ENCODE measurements around the gene IMMP2L. TPM values are rescaled to one million over a fixed set of nuclear protein-coding genes. Genes with fewer than 3 reads are reported as not detected.
A peak's percentile ranks its signal among the peaks of the same experiment; 100 is the strongest.

Gene IMMP2L
- total and polyA plus RNA-seq, 4 donors = 9.2 to 34.7 (median 11.1) TPM

GRCh38 chr7:111400088-111400487, 162.2 kb downstream of the IMMP2L start:
- no peak for DNase-seq

GRCh38 chr7:111394891-111395290, 167.4 kb downstream of the IMMP2L start:
- Histone ChIP-seq H3K4me3 (no peak overlapping the region), H3K27me3 (ENCODE audit: control insufficient read depth in 3 of 3, insufficient read depth in 3 of 3, low read length in 2 of 3) (no peaks in the 10 kb centered on the region), H3K4me1 (ENCODE audit: control insufficient read depth in 5 of 5, insufficient read depth in 5 of 5, low read length in 5 of 5) (peaks cover 0 to 12% (median 4%) of the 10 kb centered on the region in 5 donors), H3K27ac (ENCODE audit: low read depth in 1 of 2, low read length in 1 of 2) (no peak overlapping the region), H3K36me3 (ENCODE audit: control insufficient read depth in 4 of 4, insufficient read depth in 4 of 4, low read length in 4 of 4) (peaks cover 0 to 2% (median 0%) of the 10 kb centered on the region in 4 donors), H3K9ac (ENCODE audit: insufficient read depth in 1 of 2, low read length in 2 of 2) (no peak overlapping the region), H3K9me3 (ENCODE audit: control insufficient read depth in 4 of 4, insufficient read depth in 3 of 4, low read length in 3 of 4) (peaks cover 0 to 2% (median 0%) of the 10 kb centered on the region in 4 donors)
- ATAC-seq (ENCODE audit: insufficient read depth, low FRiP score) = no peak
- 94 to 98% methylated on average over 4 of the region's 4 CpGs for WGBS, 2 donors
- TF ChIP-seq CTCF (IDR thresholded peaks at IDR 0.05; ENCODE audit: control extremely low read depth, extremely low read depth) = no peak
- DNase-seq = no peak

More at GRCh38 chr7:111400088-111400487, 162.2 kb downstream of the IMMP2L start:
- Histone ChIP-seq H3K4me3 (no peak overlapping the region), H3K4me1 (ENCODE audit: control insufficient read depth in 5 of 5, insufficient read depth in 5 of 5, low read length in 5 of 5) (no peaks in the 10 kb centered on the region), H3K27me3 (ENCODE audit: control insufficient read depth in 3 of 3, insufficient read depth in 3 of 3, low read length in 2 of 3) (no peaks in the 10 kb centered on the region), H3K9me3 (ENCODE audit: control insufficient read depth in 4 of 4, insufficient read depth in 3 of 4, low read length in 3 of 4) (no peaks in the 10 kb centered on the region), H3K36me3 (ENCODE audit: control insufficient read depth in 4 of 4, insufficient read depth in 4 of 4, low read length in 4 of 4) (no peaks in the 10 kb centered on the region), H3K9ac (ENCODE audit: insufficient read depth in 1 of 2, low read length in 2 of 2) (no peak overlapping the region), H3K27ac (ENCODE audit: low read depth in 1 of 2, low read length in 1 of 2) (no peak overlapping the region)
- no peak for TF ChIP-seq CTCF (IDR thresholded peaks at IDR 0.05; ENCODE audit: control extremely low read depth, extremely low read depth)
- WGBS, 2 donors = 81 to 83% methylated on average over 2 of the region's 2 CpGs
- ATAC-seq (ENCODE audit: insufficient read depth, low FRiP score) = no peak

GRCh38 chr7:111393011-111393754, 169.1 kb downstream of the IMMP2L start:
- no peak for TF ChIP-seq CTCF (IDR thresholded peaks at IDR 0.05; ENCODE audit: control extremely low read depth, extremely low read depth)
- Histone ChIP-seq H3K4me1 (ENCODE audit: control insufficient read depth in 5 of 5, insufficient read depth in 5 of 5, low read length in 5 of 5) (peaks cover 0 to 12% (median 4%) of the 10 kb centered on the region in 5 donors), H3K27ac (ENCODE audit: low read depth in 1 of 2, low read length in 1 of 2) (peak overlapping the region in 1 of 2 donors; percentile 6), H3K27me3 (ENCODE audit: control insufficient read depth in 3 of 3, insufficient read depth in 3 of 3, low read length in 2 of 3) (no peaks in the 10 kb centered on the region), H3K36me3 (ENCODE audit: control insufficient read depth in 4 of 4, insufficient read depth in 4 of 4, low read length in 4 of 4) (peaks cover 0 to 2% (median 0%) of the 10 kb centered on the region in 4 donors), H3K9ac (ENCODE audit: insufficient read depth in 1 of 2, low read length in 2 of 2) (no peak overlapping the region), H3K4me3 (no peak overlapping the region), H3K9me3 (ENCODE audit: control insufficient read depth in 4 of 4, insufficient read depth in 3 of 4, low read length in 3 of 4) (peaks cover 0 to 2% (median 0%) of the 10 kb centered on the region in 4 donors)
- no peak for DNase-seq
- ATAC-seq (ENCODE audit: insufficient read depth, low FRiP score) = no peak
- 70 to 72% methylated on average over 3 of the region's 3 CpGs for WGBS, 2 donors

Measured in lung (tissue), 12 donors.